Uterus (tissue), 4 donors: ENCODE results near the gene SLC38A1. TPM values are rescaled to one million over a fixed set of nuclear protein-coding genes. Genes with fewer than 3 reads are reported as not detected.

Experiments used
- DNase-seq, 2 donors: peaks; one replicate each; pipeline ENCODE4 v3.0.0-alpha.2; 2019 to 2020
- H3K27ac ChIP-seq, 2 donors: fragments of 200-600 bp; sonication (generic); 1 replicate in 1 of 2; 2 replicates in 1 of 2; pipeline ENCODE4 v1.5.1; 2016 to 2018
- H3K27me3 ChIP-seq, 2 donors: fragments of 200-600 bp; sonication (generic); one replicate each; pipeline ENCODE4 v1.5.1; 2018 to 2019; ENCODE audit warnings: control low read depth in 1 of 2
- H3K36me3 ChIP-seq, 2 donors: fragments of 200-600 bp; sonication (generic); one replicate each; pipeline ENCODE4 v1.5.1; 2019; ENCODE audit warnings: control low read depth in 1 of 2
- H3K4me1 ChIP-seq, 2 donors: fragments of 200-600 bp; sonication (generic); one replicate each; pipeline ENCODE4 v1.5.1; 2018 to 2019; ENCODE audit warnings: control low read depth in 1 of 2
- H3K4me3 ChIP-seq, 2 donors: fragments of 200-600 bp; sonication (generic); 1 replicate in 1 of 2; 2 replicates in 1 of 2; pipeline ENCODE4 v1.5.1; 2018 to 2019; ENCODE audit warnings: mild to moderate bottlenecking in 1 of 2
- H3K9me3 ChIP-seq, 2 donors: fragments of 200-600 bp; sonication (generic); one replicate each; pipeline ENCODE4 v1.5.1; 2019; ENCODE audit warnings: control low read depth in 1 of 2
- CTCF ChIP-seq, 4 experiments: fragments of 200-600 bp in 2 of 4; fragments of 450-650 bp in 2 of 4; sonication (generic) in 2 of 4; IDR thresholded peaks; one replicate each; pipeline ENCODE4 v1.5.1; 2016 to 2019; ENCODE audit warnings: antibody characterized with exemption in 4 of 4, mild to moderate bottlenecking in 2 of 4, moderate library complexity in 1 of 4
- POLR2A ChIP-seq, 2 donors: fragments of 450-650 bp; IDR thresholded peaks; one replicate each; pipeline ENCODE4 v1.6.1; 2016; ENCODE audit warnings: antibody characterized with exemption in 2 of 2, mild to moderate bottlenecking in 1 of 2, moderate library complexity in 1 of 2
- intact Hi-C: fragments of 100-400 bp; cut with DNase I; formaldehyde crosslinking; loops from one replicate; pipeline ENCODE4 v1.15.1; 2023; ENCODE audit warnings: low total_unique reads
- total RNA-seq, 4 donors: library from RNA; depleted of rRNA in 3 of 4; stranded (reverse); fragments of >200 nt in 3 of 4; gene quantifications; one replicate each; pipeline versions ENCODE4 v1.1.0 to v1.2.4, GENCODE V29; 2014 to 2023
- donor health status: DM: yes; HTN: yes; CAD: no.

SLC38A1 gene
- total RNA-seq, 4 donors from 2014 or later, result 27.1 to 93.6 (median 64.1) TPM

- Histone ChIP-seq H3K4me3 (no peak overlapping the region), H3K27ac (no peak overlapping the region), H3K9me3 (no peaks in the 10 kb centered on the region), H3K36me3 (no peaks in the 10 kb centered on the region), H3K27me3 (no peaks in the 10 kb centered on the region), H3K4me1 (no peaks in the 10 kb centered on the region)
- TF ChIP-seq POLR2A (IDR thresholded peaks at IDR 0.05), result no peak
- no peak for DNase-seq
- intact Hi-C loops, result no loop called here
Observed at GRCh38 chr12:46188170-46188569, 80.7 kb downstream of the SLC38A1 start.

GRCh38 chr12:46187023-46187422 lies 81.8 kb downstream of the SLC38A1 start:
- TF ChIP-seq POLR2A (IDR thresholded peaks at IDR 0.05) (no peak), CTCF (IDR thresholded peaks at IDR 0.05) (no peak)
- intact Hi-C loops, result no loop called here
- H3K27ac ChIP-seq, result no peak overlapping the region
- H3K4me1 ChIP-seq, result no peaks in the 10 kb centered on the region
- H3K36me3 ChIP-seq, result no peaks in the 10 kb centered on the region
- peak; percentile 34 to 37 for DNase-seq
- H3K4me3 ChIP-seq, result no peak overlapping the region
- no peaks in the 10 kb centered on the region for H3K27me3 ChIP-seq
- H3K9me3 ChIP-seq, result no peaks in the 10 kb centered on the region

GRCh38 chr12:46186088-46186487 lies 82.8 kb downstream of the SLC38A1 start:
- Histone ChIP-seq H3K36me3 (no peaks in the 10 kb centered on the region), H3K27me3 (no peaks in the 10 kb centered on the region), H3K27ac (no peak overlapping the region), H3K4me3 (no peak overlapping the region), H3K9me3 (no peaks in the 10 kb centered on the region), H3K4me1 (no peaks in the 10 kb centered on the region)
- no peak for DNase-seq
- intact Hi-C loops, result no loop called here
- TF ChIP-seq POLR2A (IDR thresholded peaks at IDR 0.05) (no peak), CTCF (IDR thresholded peaks at IDR 0.05) (no peak)

- Histone ChIP-seq H3K4me3 (no peak overlapping the region), H3K27ac (no peak overlapping the region), H3K4me1 (no peaks in the 10 kb centered on the region), H3K9me3 (no peaks in the 10 kb centered on the region), H3K36me3 (no peaks in the 10 kb centered on the region), H3K27me3 (no peaks in the 10 kb centered on the region)
- TF ChIP-seq POLR2A (IDR thresholded peaks at IDR 0.05), result no peak
- no peak for TF ChIP-seq CTCF (IDR thresholded peaks at IDR 0.05)
- intact Hi-C loops, result no loop called here
- DNase-seq, result no peak
Observed at GRCh38 chr12:46185686-46186085, 83.2 kb downstream of the SLC38A1 start.

- DNase-seq, result no peak
- no peak for TF ChIP-seq POLR2A (IDR thresholded peaks at IDR 0.05)
- no peak for TF ChIP-seq CTCF (IDR thresholded peaks at IDR 0.05)
- intact Hi-C loops, result no loop called here
- Histone ChIP-seq H3K9me3 (no peaks in the 10 kb centered on the region), H3K27ac (no peak overlapping the region), H3K4me3 (no peak overlapping the region), H3K36me3 (no peaks in the 10 kb centered on the region), H3K4me1 (no peaks in the 10 kb centered on the region), H3K27me3 (no peaks in the 10 kb centered on the region)
Observed at GRCh38 chr12:46184798-46185595, 83.8 kb downstream of the SLC38A1 start.
